Measurements from ENCODE around the gene SLC6A13. TPM values are rescaled to one million over a fixed set of nuclear protein-coding genes. Genes with fewer than 3 reads are reported as not detected.
A peak's percentile ranks its signal among the peaks of the same experiment; 100 is the strongest.

The SLC6A13 gene
- total and polyA plus RNA-seq, 2 of the 13 experiments (the other 11 are each of a cell fraction or from before 2014, with no cell fraction given): 0.05 to 0.15 TPM

DNA sequence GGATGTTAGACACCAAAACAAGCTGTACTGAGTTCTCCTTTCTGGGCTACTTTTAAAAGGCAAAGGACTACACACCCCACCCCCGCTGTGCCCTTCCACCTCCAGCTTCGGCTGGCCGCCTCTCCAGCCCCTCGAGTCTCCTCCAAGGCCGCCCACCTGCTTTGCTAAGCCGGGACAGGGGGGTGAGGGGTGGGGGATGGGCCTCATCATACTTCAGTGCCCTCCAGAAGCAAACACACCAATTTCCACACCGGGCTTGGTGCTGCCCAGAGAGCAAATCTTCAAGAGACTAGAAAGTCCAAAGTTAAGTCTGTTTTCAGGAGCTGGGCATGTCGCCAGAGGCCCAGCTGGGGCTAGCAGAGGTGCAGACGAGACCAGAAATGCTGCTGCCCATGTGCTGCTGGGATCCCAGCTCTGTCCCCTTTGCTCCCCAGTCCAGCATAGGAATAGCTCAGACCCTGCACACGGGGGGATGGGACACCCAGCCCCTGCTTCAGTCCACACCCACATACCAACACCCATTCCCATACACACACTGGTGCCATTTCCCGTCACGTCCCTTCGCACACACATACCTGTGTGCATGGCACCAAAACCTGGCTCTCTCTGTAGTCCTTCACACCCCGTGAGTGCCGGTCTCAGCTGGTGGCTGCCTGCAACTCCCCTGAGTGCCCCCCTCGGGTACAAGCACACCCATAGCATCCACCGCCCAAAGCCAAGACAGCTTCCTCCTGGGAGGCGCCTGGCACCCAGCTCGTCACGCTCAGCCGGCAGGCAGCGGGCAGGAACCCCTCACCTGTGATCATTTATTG is 49.7 kb downstream of the SLC6A13 start (continued):
- TF ChIP-seq MXD1 (CRISPR knock-in tag; IDR thresholded peaks at IDR 0.05) (no peak), SOX13 (IDR thresholded peaks at IDR 0.05) (no peak), SOX13 (CRISPR knock-in tag; conservative IDR thresholded peaks at IDR 0.05 in 1 of 2, IDR thresholded peaks at IDR 0.05 in 1 of 2) (0 out of 4 replicates have a peak, but pooled peaks of 1 of the 2 experiments have one; percentile 7), ZBTB26 (CRISPR knock-in tag; IDR thresholded peaks at IDR 0.05; ENCODE audit: borderline replicate concordance) (peak; percentile 97), TAF15 (IDR thresholded peaks at IDR 0.05; ENCODE audit: low read depth, low read length, poor library complexity, severe bottlenecking) (no peak), SP140L (CRISPR knock-in tag; IDR thresholded peaks at IDR 0.05; ENCODE audit: borderline replicate concordance) (no peak), ZNF253 (CRISPR knock-in tag; IDR thresholded peaks at IDR 0.05; ENCODE audit: borderline replicate concordance) (no peak), SMYD3 (CRISPR knock-in tag; IDR thresholded peaks at IDR 0.05) (no peak), NCOA5 (CRISPR knock-in tag; IDR thresholded peaks at IDR 0.05) (no peak), CENPX (CRISPR knock-in tag; IDR thresholded peaks at IDR 0.05) (no peak), ZFP37 (CRISPR knock-in tag; IDR thresholded peaks at IDR 0.05; ENCODE audit: borderline replicate concordance) (no peak), ZNF335 (CRISPR knock-in tag; IDR thresholded peaks at IDR 0.05) (no peak), CENPBD1 (CRISPR knock-in tag; IDR thresholded peaks at IDR 0.05; ENCODE audit: borderline replicate concordance, low read depth) (no peak), EP300 (IDR thresholded peaks at IDR 0.05; ENCODE audit: low read depth in 2 of 2, low read length in 2 of 2) (peak in 1 of 2 experiments; percentile 44; a peak in 1 of 4 replicates), EP300 (CRISPR knock-in tag; IDR thresholded peaks at IDR 0.05; ENCODE audit: borderline replicate concordance) (no peak), ZNF263 (CRISPR knock-in tag; IDR thresholded peaks at IDR 0.05) (no peak), ZNF775 (CRISPR knock-in tag; IDR thresholded peaks at IDR 0.05; ENCODE audit: borderline replicate concordance) (no peak), SIN3A (IDR thresholded peaks at IDR 0.05; ENCODE audit: borderline replicate concordance, low read depth, low read length) (no peak), FIP1L1 (IDR thresholded peaks at IDR 0.05; ENCODE audit: borderline replicate concordance, insufficient read depth, low read depth, low read length) (no peak), FOXA1 (IDR thresholded peaks at IDR 0.05) (no peak), FOXA1 (CRISPR knock-in tag; IDR thresholded peaks at IDR 0.05) (0 out of 2 replicates have a peak, but pooled peaks have one; percentile 10)
- TF ChIP-seq, protein P1, sequence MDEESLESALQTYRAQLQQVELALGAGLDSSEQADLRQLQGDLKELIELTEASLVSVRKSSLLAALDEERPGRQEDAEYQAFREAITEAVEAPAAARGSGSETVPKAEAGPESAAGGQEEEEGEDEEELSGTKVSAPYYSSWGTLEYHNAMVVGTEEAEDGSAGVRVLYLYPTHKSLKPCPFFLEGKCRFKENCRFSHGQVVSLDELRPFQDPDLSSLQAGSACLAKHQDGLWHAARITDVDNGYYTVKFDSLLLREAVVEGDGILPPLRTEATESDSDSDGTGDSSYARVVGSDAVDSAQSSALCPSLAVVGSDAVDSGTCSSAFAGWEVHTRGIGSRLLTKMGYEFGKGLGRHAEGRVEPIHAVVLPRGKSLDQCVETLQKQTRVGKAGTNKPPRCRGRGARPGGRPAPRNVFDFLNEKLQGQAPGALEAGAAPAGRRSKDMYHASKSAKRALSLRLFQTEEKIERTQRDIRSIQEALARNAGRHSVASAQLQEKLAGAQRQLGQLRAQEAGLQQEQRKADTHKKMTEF (CRISPR knock-in tag; IDR thresholded peaks at IDR 0.05): no peak
- TF ChIP-seq, protein P2, sequence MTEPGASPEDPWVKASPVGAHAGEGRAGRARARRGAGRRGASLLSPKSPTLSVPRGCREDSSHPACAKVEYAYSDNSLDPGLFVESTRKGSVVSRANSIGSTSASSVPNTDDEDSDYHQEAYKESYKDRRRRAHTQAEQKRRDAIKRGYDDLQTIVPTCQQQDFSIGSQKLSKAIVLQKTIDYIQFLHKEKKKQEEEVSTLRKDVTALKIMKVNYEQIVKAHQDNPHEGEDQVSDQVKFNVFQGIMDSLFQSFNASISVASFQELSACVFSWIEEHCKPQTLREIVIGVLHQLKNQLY (CRISPR knock-in tag; IDR thresholded peaks at IDR 0.05): no peak
- TF ChIP-seq, protein P3, sequence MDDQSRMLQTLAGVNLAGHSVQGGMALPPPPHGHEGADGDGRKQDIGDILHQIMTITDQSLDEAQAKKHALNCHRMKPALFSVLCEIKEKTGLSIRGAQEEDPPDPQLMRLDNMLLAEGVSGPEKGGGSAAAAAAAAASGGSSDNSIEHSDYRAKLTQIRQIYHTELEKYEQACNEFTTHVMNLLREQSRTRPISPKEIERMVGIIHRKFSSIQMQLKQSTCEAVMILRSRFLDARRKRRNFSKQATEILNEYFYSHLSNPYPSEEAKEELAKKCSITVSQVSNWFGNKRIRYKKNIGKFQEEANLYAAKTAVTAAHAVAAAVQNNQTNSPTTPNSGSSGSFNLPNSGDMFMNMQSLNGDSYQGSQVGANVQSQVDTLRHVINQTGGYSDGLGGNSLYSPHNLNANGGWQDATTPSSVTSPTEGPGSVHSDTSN (CRISPR knock-in tag; IDR thresholded peaks at IDR 0.05; ENCODE audit: borderline replicate concordance): no peak
